ENCODE measurements around the gene ATXN7L1. TPM values are rescaled to one million over a fixed set of nuclear protein-coding genes. Genes with fewer than 3 reads are reported as not detected.
"Not testable (repeated sequence)": the region's sequence is repeated elsewhere in the genome, so short reads cannot be mapped to it uniquely, and the experiment has no call there.

The ATXN7L1 gene
- total and polyA plus RNA-seq, 2 of the 8 experiments (the other 6 are each of a cell fraction or from before 2014, with no cell fraction given) = 14.3 to 34.0 TPM

DNA sequence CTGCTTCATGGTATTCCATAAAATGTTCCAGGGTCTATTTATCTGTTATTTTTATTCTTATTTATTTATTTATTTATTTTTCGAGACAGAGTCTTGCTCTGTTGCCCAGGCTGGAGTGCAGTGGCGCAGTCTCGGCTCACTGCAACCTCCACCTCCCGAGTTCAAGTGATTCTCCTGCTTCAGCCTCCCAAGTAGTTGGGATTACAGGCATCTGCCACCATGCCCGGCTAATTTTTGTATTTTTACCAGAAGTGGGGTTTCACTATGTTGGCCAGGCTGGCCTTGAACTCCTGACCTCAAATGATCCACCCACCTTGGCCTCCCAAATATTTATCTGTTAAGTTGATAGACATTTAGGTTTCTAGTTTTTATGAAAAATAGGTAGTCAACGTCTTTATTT is 6.8 kb upstream of the ATXN7L1 start:
- 87% methylated on average over 6 of the region's 6 CpGs; no CpG with 5 or more reads in 1 of the 2 experiments for WGBS, 2 experiments (ENCODE audit: extremely low coverage in 1 of 2, insufficient coverage in 1 of 2, insufficient read length in 1 of 2, insufficient replicate concordance in 2 of 2, low coverage in 1 of 2, low lambda C conversion rate in 2 of 2, missing lambda C conversion rate in 1 of 2)
- H2AFZ ChIP-seq (ENCODE audit: low read length); H3K18ac ChIP-seq (ENCODE audit: extremely low read depth, low read length); H2BK5ac ChIP-seq (ENCODE audit: low read depth, low read length); H2BK120ac ChIP-seq (replicated peaks; ENCODE audit: low read depth, low read length); H3K36me3 ChIP-seq (ENCODE audit: control insufficient read depth in 2 of 4, insufficient read depth in 4 of 4, low read length in 3 of 4); H3K14ac ChIP-seq (ENCODE audit: insufficient read length); H4K8ac ChIP-seq (ENCODE audit: extremely low read depth, insufficient read depth, low read length); H2AK5ac ChIP-seq (ENCODE audit: low read depth, low read length); H3K27me3 ChIP-seq (replicated peaks in 1 of 4; ENCODE audit: control insufficient read depth in 3 of 4, extremely low read depth in 1 of 4, insufficient read depth in 3 of 4, low read length in 3 of 4); H3K23ac ChIP-seq (ENCODE audit: insufficient read length); H3K79me1 ChIP-seq (ENCODE audit: low read depth, low read length); H4K5ac ChIP-seq (ENCODE audit: insufficient read length, low read depth, low read length); H3K9me3 ChIP-seq (ENCODE audit: insufficient read depth in 2 of 2, low read depth in 1 of 2, low read length in 1 of 2); H3K4me2 ChIP-seq (ENCODE audit: insufficient read depth in 1 of 2, low read depth in 2 of 2, low read length in 2 of 2); H4K20me1 ChIP-seq (replicated peaks in 1 of 2; ENCODE audit: control insufficient read depth in 1 of 2, insufficient read depth in 2 of 2, low read length in 2 of 2); FAIRE-seq; DNase-seq (ENCODE audit: low read depth in 1 of 2, low spot score in 2 of 2); H2BK15ac ChIP-seq (ENCODE audit: low read length); H2BK20ac ChIP-seq (ENCODE audit: low read length); H4K91ac ChIP-seq (replicated peaks; ENCODE audit: insufficient read length, low read length); H3K56ac ChIP-seq (replicated peaks; ENCODE audit: insufficient read length, low read depth, low read length); H2BK12ac ChIP-seq (ENCODE audit: low read depth, low read length); H3K23me2 ChIP-seq (ENCODE audit: low read depth, low read length); H3K4ac ChIP-seq (replicated peaks; ENCODE audit: insufficient read length, low read depth, low read length); H3K9ac ChIP-seq (replicated peaks in 1 of 4; ENCODE audit: extremely low read depth in 1 of 4, low read depth in 3 of 4, low read length in 3 of 4); H3K4me3 ChIP-seq (ENCODE audit: extremely low read depth in 1 of 4, insufficient read depth in 2 of 4, low read depth in 3 of 4, low read length in 4 of 4); POLR2A ChIA-PET (ENCODE audit: partially characterized antibody); H3K27ac ChIP-seq (ENCODE audit: low read depth, low read length): not testable (repeated sequence)
- Histone ChIP-seq H3K79me2 (ENCODE audit: control insufficient read depth in 1 of 2, insufficient read depth in 2 of 2, low read length in 2 of 2) (peaks cover 0 to 44% of the 10 kb centered on the region in 2 experiments; a peak in 2 of 4 replicates), H3K4me1 (replicated peaks in 1 of 4; ENCODE audit: control insufficient read depth in 3 of 4, insufficient read depth in 4 of 4, low read length in 3 of 4) (peaks cover 0 to 16% (median 7%) of the 10 kb centered on the region in 4 experiments; a peak in 3 of 7 replicates)
- CTCF ChIA-PET (ENCODE audit: partially characterized antibody) = interaction anchor here (1.1 to 1.7 kb wide), 2 partner anchors 11 to 124 kb away, joined by 3 to 5 read pairs; no protein-coding TSS in a partner anchor

Data from H1 (cell line).